H54 (cell line): ENCODE measurements around the gene PIGH.
A peak's percentile ranks its signal among the peaks of the same experiment; 100 is the strongest.
"Not testable (repeated sequence)": the region's sequence is repeated elsewhere in the genome, so short reads cannot be mapped to it uniquely, and the experiment has no call there.

Experiments used
- DNase-seq: peaks from one replicate; pipeline ENCODE4 v3.0.0; 2011; ENCODE audit warnings: low spot score, mixed read lengths; ENCODE audit not compliant: insufficient read length
- FAIRE-seq: peaks from 3 replicates; lab custom pipeline; 2011; peaks lifted over from hg19 to GRCh38; lab: Jason Lieb, UNC
- POLR2A ChIP-seq: IDR thresholded peaks from 2 replicates; pipeline ENCODE4 v1.6.1; 2011; ENCODE audit warnings: low read depth, mild to moderate bottlenecking, low read length

The PIGH gene, protein sequence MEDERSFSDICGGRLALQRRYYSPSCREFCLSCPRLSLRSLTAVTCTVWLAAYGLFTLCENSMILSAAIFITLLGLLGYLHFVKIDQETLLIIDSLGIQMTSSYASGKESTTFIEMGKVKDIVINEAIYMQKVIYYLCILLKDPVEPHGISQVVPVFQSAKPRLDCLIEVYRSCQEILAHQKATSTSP

GRCh38 chr14:67599698-67600561 lies at the start of gene PIGH:
Gene PIGH (minus strand): TSS chr14:67600268. CDS start chr14:67600203, 65 bp downstream.
- FAIRE-seq, result no peak
- TF ChIP-seq POLR2A, result peak; percentile 67

DNA sequence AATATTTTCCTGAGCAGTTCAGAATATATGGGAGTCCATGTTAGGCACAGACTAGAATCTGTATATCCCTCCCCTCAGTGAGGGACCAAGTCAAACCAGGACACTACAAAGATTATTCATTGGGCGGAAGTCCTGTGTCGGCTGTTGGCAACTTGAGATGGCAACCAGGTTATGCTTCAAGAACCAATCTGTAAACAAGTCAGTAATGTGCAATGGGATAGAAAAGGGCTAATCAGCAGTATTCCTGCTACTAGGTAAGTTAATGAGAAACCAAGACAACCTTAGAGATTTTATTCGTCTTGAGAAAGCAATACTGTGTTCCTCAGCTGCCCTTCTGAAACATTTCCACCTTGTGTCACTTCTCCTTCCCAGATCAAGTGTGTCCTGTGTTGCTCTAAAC lies 46.1 kb upstream of the PIGH start:
- TF ChIP-seq POLR2A, result no peak
- FAIRE-seq, result no peak
- no peak for DNase-seq

More at GRCh38 chr14:67599698-67600561, at the start of gene PIGH:
- peak; percentile 62 for DNase-seq

GRCh38 chr14:67645414-67645813 lies 45.3 kb upstream of the PIGH start:
- no peak for TF ChIP-seq POLR2A
- DNase-seq, result no peak
- no peak for FAIRE-seq

GRCh38 chr14:67644428-67644827 lies 44.4 kb upstream of the PIGH start:
- FAIRE-seq (no peak), DNase-seq (no peak)
- TF ChIP-seq POLR2A, result no peak

DNA sequence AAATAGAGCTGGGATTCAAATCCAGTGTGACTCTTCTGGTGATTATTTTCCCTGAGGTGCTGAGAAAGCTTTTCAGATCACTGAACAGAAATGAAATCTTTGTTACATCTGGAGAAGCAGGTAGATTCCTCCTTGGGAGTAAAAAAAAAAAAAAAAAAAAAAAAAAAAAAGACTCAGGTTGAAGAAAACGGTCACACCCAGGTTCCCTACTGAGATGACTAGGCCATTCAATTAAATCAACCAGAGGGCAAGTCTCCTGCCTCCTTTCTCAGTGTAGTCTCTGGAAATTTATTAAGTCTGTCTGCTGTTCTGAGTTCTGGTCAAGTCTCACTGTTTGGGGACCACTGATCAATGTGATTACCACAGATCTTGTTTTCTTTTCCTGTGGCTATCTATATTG lies 43.6 kb upstream of the PIGH start:
- DNase-seq, result no peak
- FAIRE-seq, result no peak
- no peak for TF ChIP-seq POLR2A

DNA sequence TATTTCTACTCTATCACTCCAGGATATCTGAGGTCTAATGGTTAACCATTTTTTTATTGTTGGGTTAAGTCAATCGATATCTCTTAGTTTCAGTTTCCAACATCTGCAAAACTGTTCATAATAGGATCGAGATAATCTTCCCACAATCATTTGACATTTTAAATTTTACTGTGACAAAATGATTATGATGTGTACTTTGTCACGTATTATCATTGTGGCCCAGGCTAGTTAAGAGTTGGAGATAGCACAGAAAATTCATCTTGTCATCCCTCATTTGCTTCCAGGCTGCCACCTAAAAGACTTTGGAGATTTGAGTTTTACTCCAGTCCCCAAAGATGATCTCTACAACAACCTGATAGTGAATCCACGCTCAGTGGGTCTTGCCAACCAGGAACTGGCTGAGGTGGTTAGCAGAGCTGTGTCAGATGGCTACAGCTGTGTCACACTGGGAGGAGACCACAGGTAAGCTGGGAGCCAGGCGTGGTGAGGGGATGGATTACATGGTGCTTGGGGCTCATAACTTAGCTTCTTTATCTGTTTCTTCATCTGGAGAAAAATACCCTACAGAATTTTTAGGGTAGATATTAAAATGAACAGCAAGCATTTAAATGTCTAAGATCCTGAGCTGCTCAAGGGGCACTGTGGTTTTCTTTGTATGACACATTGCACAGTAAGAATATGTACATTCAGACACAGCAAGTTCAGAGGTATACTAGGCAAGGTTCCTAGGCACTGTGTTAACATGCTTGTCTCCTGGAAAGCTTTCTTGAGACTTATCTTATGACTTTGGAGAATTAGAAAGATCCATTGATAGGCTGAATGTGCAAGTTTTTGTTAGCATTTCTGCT lies 42.1 kb upstream of the PIGH start:
- TF ChIP-seq POLR2A, result no peak
- FAIRE-seq (no peak), DNase-seq (no peak)

DNA sequence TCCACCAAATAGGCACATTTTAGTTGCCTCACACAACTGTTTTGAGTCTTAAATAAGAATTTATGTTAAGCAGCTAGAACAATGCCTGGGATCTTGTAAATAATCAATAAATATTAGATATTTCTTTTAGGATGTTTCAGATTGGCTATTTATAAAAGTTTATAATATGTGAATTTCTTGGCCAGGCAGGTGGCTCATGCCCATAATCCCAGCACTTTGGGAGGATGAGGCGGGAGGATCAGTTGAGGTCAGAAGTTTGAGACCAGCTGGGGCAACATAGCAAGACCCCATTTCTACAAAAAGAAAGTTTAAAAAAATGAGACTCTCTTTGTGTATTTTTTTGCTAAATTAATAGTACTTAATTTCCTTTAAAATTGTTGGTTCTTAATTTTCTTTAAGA lies 41.4 kb upstream of the PIGH start:
- DNase-seq (no peak), FAIRE-seq (no peak)
- TF ChIP-seq POLR2A, result no peak

DNA sequence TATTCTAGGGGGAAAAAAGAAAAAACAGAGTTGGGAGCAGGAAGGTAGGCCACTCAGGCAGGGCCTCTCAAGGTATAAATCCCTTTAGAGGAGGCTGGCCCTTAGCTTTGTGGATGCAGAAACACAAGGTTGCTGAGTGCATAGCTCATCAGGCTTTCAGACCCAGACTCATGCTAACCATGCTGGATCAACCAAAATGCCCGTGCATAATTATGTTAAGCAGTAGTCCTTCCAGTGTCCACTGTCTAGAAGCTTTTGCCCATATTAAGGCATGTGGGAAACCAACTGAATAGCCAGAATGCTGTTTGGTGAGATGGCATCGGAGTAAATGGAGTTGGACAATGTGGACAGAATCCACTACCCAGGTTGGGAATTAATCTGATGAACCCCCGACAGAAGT lies 38.6 kb upstream of the PIGH start:
- DNase-seq (no peak), FAIRE-seq (no peak)
- no peak for TF ChIP-seq POLR2A

DNA sequence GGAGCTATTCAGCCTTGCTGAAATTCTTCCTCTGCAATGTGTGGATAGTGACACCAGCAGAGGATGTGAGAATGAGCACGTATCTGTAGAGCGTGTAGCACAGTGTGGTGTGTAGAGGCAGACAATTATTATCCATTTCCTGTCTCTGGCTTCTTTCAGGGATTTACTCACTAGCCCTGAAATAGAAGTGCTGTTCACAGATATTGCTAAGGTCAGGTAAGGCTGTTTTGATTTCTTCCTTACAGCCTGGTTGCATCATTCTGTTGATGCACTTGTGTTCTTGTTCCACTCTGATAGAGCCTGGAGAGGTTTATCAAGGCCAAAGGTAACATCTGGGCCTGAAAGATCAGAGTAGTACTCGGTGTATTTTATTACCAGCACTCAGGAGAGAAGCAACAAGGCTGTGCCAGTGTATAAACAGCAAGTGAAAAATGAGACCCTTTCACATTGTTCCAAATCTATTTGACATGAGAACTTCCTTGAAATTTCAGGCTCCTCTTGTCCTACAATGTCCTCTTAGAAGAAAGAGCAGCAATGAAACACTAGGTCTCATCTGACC lies 36.4 kb upstream of the PIGH start:
- FAIRE-seq, result no peak
- no peak for DNase-seq
- TF ChIP-seq POLR2A, result no peak

DNA sequence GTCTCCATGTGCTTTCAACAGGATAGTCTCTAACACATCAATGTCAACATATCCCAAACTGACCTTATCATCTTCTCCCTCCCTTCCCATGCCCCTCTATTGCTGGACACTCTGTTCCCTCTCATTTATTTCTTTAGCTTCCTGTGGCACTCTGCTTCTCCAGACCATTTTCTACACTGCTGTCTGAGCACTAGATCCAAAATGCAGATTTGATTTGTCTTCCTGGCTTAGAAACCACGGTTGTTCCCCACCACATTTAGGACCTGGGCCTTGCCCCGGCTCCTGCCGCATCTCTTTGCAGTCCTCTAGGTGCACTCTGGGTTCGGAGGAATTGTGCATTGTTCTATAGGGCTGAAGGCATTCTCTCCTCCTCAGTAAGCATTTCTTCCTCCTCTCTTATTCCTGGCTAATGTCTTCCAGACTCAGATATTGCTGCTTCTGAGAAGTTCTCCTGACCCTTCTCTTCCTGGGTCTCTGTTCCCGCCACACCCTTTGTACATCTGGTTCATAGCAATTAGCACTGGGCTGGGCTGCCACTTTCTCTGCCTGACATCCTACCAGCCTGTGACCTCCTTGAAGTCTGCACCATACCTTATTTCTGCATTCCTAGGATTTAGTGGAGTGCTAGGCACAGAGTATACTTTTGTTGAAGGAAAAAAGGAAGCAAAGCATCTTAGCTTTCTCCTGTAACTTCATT lies 33.5 kb upstream of the PIGH start:
- DNase-seq (no peak), FAIRE-seq (no peak)
- no peak for TF ChIP-seq POLR2A

DNA sequence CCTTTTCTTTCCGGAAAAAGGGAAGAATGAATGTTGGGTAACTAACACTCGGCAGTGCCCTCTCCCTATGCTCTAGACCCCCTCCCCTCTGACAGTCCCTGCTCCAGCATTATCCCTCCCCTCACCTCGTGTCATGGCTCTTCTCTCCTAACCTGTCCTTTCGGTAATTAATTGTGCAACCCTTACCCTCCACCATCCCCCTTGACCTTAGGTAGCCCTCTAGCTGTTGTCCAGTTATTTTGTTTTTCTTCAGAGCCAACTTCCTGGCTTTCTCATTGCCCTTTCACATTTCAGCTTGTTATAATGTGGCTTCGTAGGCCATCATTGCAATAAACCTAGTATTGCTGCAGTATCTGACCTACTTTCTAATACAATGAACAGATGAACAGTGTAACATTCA lies 30.9 kb upstream of the PIGH start:
- TF ChIP-seq POLR2A, result no peak
- FAIRE-seq, result no peak
- no peak for DNase-seq

- no peak for TF ChIP-seq POLR2A
- DNase-seq, result no peak
- FAIRE-seq, result no peak
Observed at GRCh38 chr14:67630186-67630585, 30.1 kb upstream of the PIGH start.

DNA sequence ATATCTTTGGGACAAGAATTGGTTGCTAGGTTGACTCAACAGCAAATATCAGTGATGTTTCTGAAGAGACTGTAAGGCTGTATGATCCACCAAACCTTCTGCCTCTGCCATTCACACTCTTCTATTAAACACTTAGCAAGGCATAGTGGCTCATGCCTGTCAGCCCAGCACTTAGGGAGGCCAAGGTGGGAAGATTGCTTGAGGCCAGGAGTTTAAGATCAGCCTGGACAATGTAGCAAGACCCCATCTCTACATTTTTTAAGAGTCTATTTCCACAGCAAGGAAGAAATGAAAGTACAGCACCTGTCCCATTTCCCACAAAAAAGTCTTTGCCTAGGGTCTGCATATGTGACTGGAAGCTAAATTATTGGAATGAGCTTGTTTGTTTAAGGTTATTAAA lies 27.5 kb upstream of the PIGH start:
- no peak for DNase-seq
- FAIRE-seq, result no peak
- TF ChIP-seq POLR2A, result no peak

DNA sequence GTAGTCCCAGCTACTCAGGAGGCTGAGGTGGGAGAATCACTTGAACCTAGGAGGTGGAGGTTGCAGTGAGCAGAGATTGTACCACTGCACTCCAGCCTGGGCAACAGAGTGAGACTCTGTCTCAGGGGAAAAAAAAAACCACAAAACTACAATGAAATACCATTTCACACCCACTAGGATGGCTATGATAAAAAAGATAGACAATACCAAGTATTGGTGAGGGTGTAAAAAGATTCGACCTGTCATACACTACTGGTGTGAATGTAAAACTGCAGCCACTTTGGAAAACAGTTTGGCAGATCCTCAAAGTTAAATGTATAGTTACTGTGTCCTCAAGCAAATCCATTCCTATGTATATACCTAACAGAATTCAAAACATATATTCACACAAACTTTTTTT lies 26.1 kb upstream of the PIGH start:
- not testable (repeated sequence) for FAIRE-seq

More for the DNA sequence above, 26.1 kb upstream of the PIGH start:
- DNase-seq, result not testable (repeated sequence)
